SK-N-SH (cell line): ENCODE data around the gene IL1R2. TPM values are rescaled to one million over a fixed set of nuclear protein-coding genes. Genes with fewer than 3 reads are reported as not detected.

ENCODE experiments used
- CTCF ChIA-PET: fragments of 300-600, 350-600 bp; formaldehyde crosslinking; extraction: SDS; loops from one replicate; lab custom pipeline; 2021; lab: Yijun Ruan, JAX
- POLR2A ChIA-PET: fragments of 350-600 bp; sonication (Branson Sonifier 250); formaldehyde crosslinking; extraction: SDS; loops from one replicate; lab custom pipeline; 2020; ENCODE audit warnings: antibody characterized with exemption, inconsistent platforms; lab: Yijun Ruan, JAX
- DNase-seq: peaks from one replicate; pipeline ENCODE4 v3.0.0; 2012
- H2AFZ ChIP-seq: fragments of 200-600 bp; sonication (generic); 2 replicates; pipeline ENCODE4 v1.8.1; 2016; ENCODE audit warnings: antibody characterized with exemption, mild to moderate bottlenecking, low read depth
- H3F3A ChIP-seq: fragments of 200-600 bp; sonication (generic); replicated peaks from 2 replicates; pipeline ENCODE3; 2016; ENCODE audit warnings: antibody characterized with exemption, mild to moderate bottlenecking; ENCODE audit not compliant: insufficient read depth
- H3K27ac ChIP-seq, 2 experiments: fragments of 200-500 bp in 1 of 2; fragments of 200-600 bp in 1 of 2; sonication (Bioruptor generic) in 1 of 2; sonication (generic), shearing (Covaris generic) in 1 of 2; 2 replicates each; pipeline versions ENCODE4 v1.5.1 to v1.6.1; 2014 to 2016; ENCODE audit warnings: low read depth in 2 of 2, inconsistent platforms in 1 of 2, low read length in 1 of 2, mild to moderate bottlenecking in 1 of 2, mixed read lengths in 1 of 2
- H3K27me3 ChIP-seq: fragments of 200-600 bp; sonication (generic), shearing (Covaris generic); 2 replicates; pipeline ENCODE4 v1.6.1; 2016; ENCODE audit warnings: mixed run types; ENCODE audit not compliant: insufficient read depth
- H3K36me3 ChIP-seq, 2 experiments: fragments of 200-500 bp in 1 of 2; fragments of 200-600 bp in 1 of 2; sonication (Bioruptor generic) in 1 of 2; sonication (generic) in 1 of 2; replicated peaks in 1 of 2; 2 replicates each; pipeline versions ENCODE3 to v1.5.1; 2014 to 2016; ENCODE audit warnings: low read length in 1 of 2, mild to moderate bottlenecking in 1 of 2; ENCODE audit not compliant: insufficient read depth in 2 of 2, control insufficient read depth in 1 of 2
- H3K4me1 ChIP-seq, 2 experiments: fragments of 200-500 bp in 1 of 2; fragments of 200-600 bp in 1 of 2; sonication (Bioruptor generic) in 1 of 2; sonication (generic), shearing (Covaris generic) in 1 of 2; 2 replicates each; pipeline versions ENCODE4 v1.5.1 to v1.6.1; 2014 to 2016; ENCODE audit warnings: low read depth in 1 of 2, low read length in 1 of 2, mixed run types in 1 of 2; ENCODE audit not compliant: insufficient read depth in 2 of 2, control insufficient read depth in 1 of 2
- H3K4me2 ChIP-seq: fragments of 200-600 bp; sonication (generic), shearing (Covaris generic); 2 replicates; pipeline ENCODE4 v1.6.1; 2017; ENCODE audit warnings: mixed run types
- H3K4me3 ChIP-seq, 2 experiments: fragments of 200-500 bp in 1 of 2; fragments of 200-600 bp in 1 of 2; sonication (Bioruptor generic) in 1 of 2; sonication (generic), shearing (Covaris generic) in 1 of 2; 2 replicates each; pipeline versions ENCODE4 v1.5.1 to v1.8.1; 2014 to 2016; ENCODE audit warnings: low read depth in 2 of 2, inconsistent platforms in 1 of 2, low read length in 1 of 2, mild to moderate bottlenecking in 1 of 2, mixed read lengths in 1 of 2, moderate library complexity in 1 of 2
- H3K79me2 ChIP-seq: fragments of 200-600 bp; sonication (generic); 2 replicates; pipeline ENCODE4 v1.8.1; 2017; ENCODE audit warnings: mild to moderate bottlenecking; ENCODE audit not compliant: insufficient read depth
- H3K9ac ChIP-seq: fragments of 200-600 bp; sonication (generic); 2 replicates; pipeline ENCODE4 v1.6.1; 2017; ENCODE audit warnings: mixed run types
- H3K9me2 ChIP-seq: fragments of 200-600 bp; sonication (generic); 2 replicates; pipeline ENCODE4 v1.6.1; 2017; ENCODE audit warnings: mixed run types
- H3K9me3 ChIP-seq: fragments of 200-600 bp; sonication (generic); 2 replicates; pipeline ENCODE4 v1.6.1; 2017; ENCODE audit warnings: mixed run types, mild to moderate bottlenecking, moderate library complexity
- H4K20me1 ChIP-seq: fragments of 200-600 bp; sonication (generic); 2 replicates; pipeline ENCODE4 v1.6.1; 2017; ENCODE audit warnings: mild to moderate bottlenecking, mixed run types; ENCODE audit not compliant: insufficient read depth
- ELF1 ChIP-seq: IDR thresholded peaks from 2 replicates; pipeline ENCODE4 v1.4.0; 2012
- EP300 ChIP-seq, 2 experiments: IDR thresholded peaks; 2 replicates each; pipeline versions ENCODE4 v1.4.0 to v1.6.1; 2012; ENCODE audit warnings: borderline replicate concordance in 1 of 2, low read depth in 1 of 2, low read length in 1 of 2
- EZH2phosphoT487 ChIP-seq: fragments of 200-600 bp; sonication (generic); IDR thresholded peaks from 2 replicates; pipeline ENCODE4 v1.6.1; 2017; ENCODE audit warnings: low read depth, mixed run types, mild to moderate bottlenecking, antibody characterized with exemption, moderate library complexity, borderline replicate concordance
- FOXJ3 ChIP-seq: sonication (generic); formaldehyde crosslinking; IDR thresholded peaks from 2 replicates; pipeline ENCODE4 v1.5.1; 2020; ENCODE audit warnings: mild to moderate bottlenecking, missing genetic modification reagents
- FOXM1 ChIP-seq: IDR thresholded peaks from 2 replicates; pipeline ENCODE4 v1.4.0; 2012; ENCODE audit warnings: low read depth, mild to moderate bottlenecking
- GABPA ChIP-seq: IDR thresholded peaks from 2 replicates; pipeline ENCODE4 v1.4.0; 2012; ENCODE audit warnings: low read depth, mild to moderate bottlenecking
- MEF2A ChIP-seq: IDR thresholded peaks from 2 replicates; pipeline ENCODE4 v1.4.0; 2012; ENCODE audit warnings: low read depth, borderline replicate concordance
- MXI1 ChIP-seq: IDR thresholded peaks from 2 replicates; pipeline ENCODE4 v1.6.1; 2012; ENCODE audit warnings: mild to moderate bottlenecking, low read depth, low read length, improper control_type of control experiment
- NFIC ChIP-seq: IDR thresholded peaks from 2 replicates; pipeline ENCODE4 v1.4.0; 2012; ENCODE audit warnings: borderline replicate concordance
- NRF1 ChIP-seq: IDR thresholded peaks from 2 replicates; pipeline ENCODE4 v1.6.1; 2012; ENCODE audit warnings: low read depth, mild to moderate bottlenecking, low read length
- POLR2AphosphoS5 ChIP-seq: IDR thresholded peaks from 2 replicates; pipeline ENCODE4 v1.6.1; 2012; ENCODE audit warnings: low read depth, low read length
- RAD21 ChIP-seq: IDR thresholded peaks from 2 replicates; pipeline ENCODE4 v1.6.1; 2012; ENCODE audit warnings: mild to moderate bottlenecking, low read length
- RCOR1 ChIP-seq: fragments of 150-350 bp; IDR thresholded peaks from 2 replicates; pipeline ENCODE4 v1.6.1; 2017; ENCODE audit warnings: antibody characterized with exemption, low read length
- RFX5 ChIP-seq: IDR thresholded peaks from 2 replicates; pipeline ENCODE4 v1.6.1; 2012; ENCODE audit warnings: mild to moderate bottlenecking, improper control_type of control experiment, low read length
- TAF1 ChIP-seq: IDR thresholded peaks from 2 replicates; pipeline ENCODE4 v1.6.1; 2012; ENCODE audit warnings: low read depth, mild to moderate bottlenecking, low read length, moderate library complexity, borderline replicate concordance
- TEAD4 ChIP-seq: IDR thresholded peaks from 2 replicates; pipeline ENCODE4 v1.4.0; 2012; ENCODE audit warnings: mild to moderate bottlenecking, borderline replicate concordance; ENCODE audit not compliant: insufficient read depth
- WGBS: methylation state at CpG from one replicate; pipeline ENCODE4 v1.1.6; 2017; ENCODE audit warnings: low lambda C conversion rate; 5-methylcytosine and 5-hydroxymethylcytosine counted together
- polyA plus RNA-seq, 3 experiments: library from polyadenylated mRNA; depleted of rRNA; stranded (reverse); fragments of >200 nt; gene quantifications; 2 replicates each; pipeline ENCODE4 v1.2.3, GENCODE V29; 2012
- TF ChIP-seq, protein P1 (sequence below): IDR thresholded peaks from 2 replicates; pipeline ENCODE4 v1.6.1; 2012; ENCODE audit warnings: mild to moderate bottlenecking, low read depth, low read length, moderate library complexity
- TF ChIP-seq, protein P2 (sequence below): fragments of 200-600 bp; sonication (generic); IDR thresholded peaks from 2 replicates; pipeline ENCODE4 v1.6.1; 2017; ENCODE audit warnings: antibody characterized with exemption, mild to moderate bottlenecking, moderate library complexity
- TF ChIP-seq, protein P3 (sequence below): IDR thresholded peaks from 2 replicates; pipeline ENCODE4 v1.4.0; 2012; ENCODE audit warnings: low read depth, borderline replicate concordance

IL1R2 gene
- polyA plus RNA-seq, 1 of the 3 experiments (the other 2 are of a cell fraction): 0.16 TPM

DNA sequence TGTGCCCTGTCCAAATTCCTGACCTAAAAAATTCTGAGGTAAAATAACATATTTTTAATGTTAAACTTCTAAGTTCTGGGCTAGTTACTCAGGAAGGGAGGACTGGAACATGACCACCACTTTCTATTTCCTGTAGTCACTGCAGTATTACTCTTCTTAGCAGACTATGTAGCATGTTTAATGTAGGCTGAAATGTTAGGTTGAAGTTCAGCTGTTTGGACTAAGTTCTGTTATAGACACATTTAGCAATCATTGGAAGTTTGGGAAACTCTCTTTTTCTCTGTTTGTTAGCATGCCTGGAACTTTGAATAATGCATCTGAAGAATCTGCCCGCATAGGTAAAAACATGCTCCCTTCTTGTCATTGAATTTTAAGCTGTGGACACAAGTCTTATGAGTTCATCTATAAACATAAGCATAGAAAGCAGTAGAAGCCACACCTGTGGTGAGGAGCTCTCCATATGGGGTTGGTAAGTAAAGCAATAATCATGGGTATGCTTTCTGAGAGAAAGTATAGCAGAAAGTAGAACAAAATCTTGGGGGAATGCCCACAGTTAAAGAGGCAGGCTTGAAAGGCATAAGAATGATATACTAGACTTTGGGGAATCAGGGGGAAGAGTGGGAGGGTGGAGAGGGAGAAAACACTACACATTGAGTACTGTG, 52.6 kb downstream of the IL1R2 start:
- Histone ChIP-seq H3K27ac (no peak overlapping the region), H3K4me1 (no peaks in the 10 kb centered on the region), H3K79me2 (no peaks in the 10 kb centered on the region), H3K4me3 (no peak overlapping the region), H3F3A (no peaks in the 10 kb centered on the region), H3K27me3 (no peaks in the 10 kb centered on the region), H3K36me3 (no peaks in the 10 kb centered on the region), H3K9me2 (no peaks in the 10 kb centered on the region), H3K9ac (no peak overlapping the region), H3K4me2 (no peak overlapping the region), H3K9me3 (no peaks in the 10 kb centered on the region), H4K20me1 (no peaks in the 10 kb centered on the region), H2AFZ (no peak overlapping the region)
- CTCF ChIA-PET: interaction anchor here (1.2 to 1.9 kb wide), 2 partner anchors 11 to 24 kb away, joined by 3 to 8 read pairs; no protein-coding TSS in a partner anchor
- no peak for DNase-seq
- POLR2A ChIA-PET: no interaction called here
- 43% methylated on average over 1 of the region's 1 CpG for WGBS
- TF ChIP-seq TAF1: no peak
- no peak for TF ChIP-seq FOXM1
- no peak for TF ChIP-seq NFIC
- TF ChIP-seq MEF2A: no peak
- TF ChIP-seq RFX5: no peak
- no peak for TF ChIP-seq ELF1
- no peak for TF ChIP-seq EZH2phosphoT487
- TF ChIP-seq EP300 (IDR thresholded peaks at IDR 0.05; ENCODE audit: borderline replicate concordance in 1 of 2, low read depth in 1 of 2, low read length in 1 of 2): no peak
- no peak for TF ChIP-seq GABPA
- TF ChIP-seq MXI1: no peak
- no peak for TF ChIP-seq POLR2AphosphoS5
- no peak for TF ChIP-seq TEAD4
- TF ChIP-seq RCOR1: no peak
- TF ChIP-seq, protein P1, sequence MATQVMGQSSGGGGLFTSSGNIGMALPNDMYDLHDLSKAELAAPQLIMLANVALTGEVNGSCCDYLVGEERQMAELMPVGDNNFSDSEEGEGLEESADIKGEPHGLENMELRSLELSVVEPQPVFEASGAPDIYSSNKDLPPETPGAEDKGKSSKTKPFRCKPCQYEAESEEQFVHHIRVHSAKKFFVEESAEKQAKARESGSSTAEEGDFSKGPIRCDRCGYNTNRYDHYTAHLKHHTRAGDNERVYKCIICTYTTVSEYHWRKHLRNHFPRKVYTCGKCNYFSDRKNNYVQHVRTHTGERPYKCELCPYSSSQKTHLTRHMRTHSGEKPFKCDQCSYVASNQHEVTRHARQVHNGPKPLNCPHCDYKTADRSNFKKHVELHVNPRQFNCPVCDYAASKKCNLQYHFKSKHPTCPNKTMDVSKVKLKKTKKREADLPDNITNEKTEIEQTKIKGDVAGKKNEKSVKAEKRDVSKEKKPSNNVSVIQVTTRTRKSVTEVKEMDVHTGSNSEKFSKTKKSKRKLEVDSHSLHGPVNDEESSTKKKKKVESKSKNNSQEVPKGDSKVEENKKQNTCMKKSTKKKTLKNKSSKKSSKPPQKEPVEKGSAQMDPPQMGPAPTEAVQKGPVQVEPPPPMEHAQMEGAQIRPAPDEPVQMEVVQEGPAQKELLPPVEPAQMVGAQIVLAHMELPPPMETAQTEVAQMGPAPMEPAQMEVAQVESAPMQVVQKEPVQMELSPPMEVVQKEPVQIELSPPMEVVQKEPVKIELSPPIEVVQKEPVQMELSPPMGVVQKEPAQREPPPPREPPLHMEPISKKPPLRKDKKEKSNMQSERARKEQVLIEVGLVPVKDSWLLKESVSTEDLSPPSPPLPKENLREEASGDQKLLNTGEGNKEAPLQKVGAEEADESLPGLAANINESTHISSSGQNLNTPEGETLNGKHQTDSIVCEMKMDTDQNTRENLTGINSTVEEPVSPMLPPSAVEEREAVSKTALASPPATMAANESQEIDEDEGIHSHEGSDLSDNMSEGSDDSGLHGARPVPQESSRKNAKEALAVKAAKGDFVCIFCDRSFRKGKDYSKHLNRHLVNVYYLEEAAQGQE: no peak

DNA sequence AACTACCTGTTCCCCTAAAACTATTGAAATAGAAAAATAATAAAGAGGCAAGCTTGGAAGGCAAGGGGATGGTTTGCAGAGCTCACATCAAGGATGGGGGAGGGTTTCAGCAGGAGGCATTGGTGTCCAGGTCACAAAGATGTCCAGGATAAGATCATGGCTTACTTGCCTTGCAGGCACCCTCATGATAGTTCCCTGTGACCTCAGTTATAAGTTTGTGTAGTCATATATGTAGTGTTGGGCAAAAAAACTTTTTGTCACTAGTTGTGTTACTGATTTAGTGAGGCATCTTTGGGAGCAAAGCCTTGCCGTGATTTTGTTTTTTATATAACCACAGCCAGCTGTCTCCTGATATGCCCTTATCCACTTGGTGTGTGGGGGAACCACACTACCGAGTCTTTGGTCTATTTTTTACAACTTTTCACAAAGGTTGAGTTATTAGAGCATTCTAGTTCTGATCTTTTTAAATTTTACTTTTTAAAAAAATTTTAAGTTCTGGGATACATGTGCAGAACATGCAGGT, 53.3 kb downstream of the IL1R2 start:
- Histone ChIP-seq H3K4me3 (no peak overlapping the region), H2AFZ (no peak overlapping the region), H3K9ac (no peak overlapping the region), H3K4me2 (no peak overlapping the region), H3K27me3 (no peaks in the 10 kb centered on the region), H3K79me2 (no peaks in the 10 kb centered on the region), H3K9me3 (no peaks in the 10 kb centered on the region), H3K9me2 (no peaks in the 10 kb centered on the region), H3F3A (peaks cover 3% of the 10 kb centered on the region), H3K27ac (no peak overlapping the region), H3K4me1 (no peaks in the 10 kb centered on the region), H4K20me1 (no peaks in the 10 kb centered on the region)
- POLR2A ChIA-PET: no interaction called here
- CTCF ChIA-PET: interaction anchor here (1.2 to 1.9 kb wide), 2 partner anchors 12 to 25 kb away, joined by 3 to 8 read pairs; no protein-coding TSS in a partner anchor
- no peak for TF ChIP-seq FOXJ3 (CRISPR knock-in tag)
- TF ChIP-seq, protein P2, sequence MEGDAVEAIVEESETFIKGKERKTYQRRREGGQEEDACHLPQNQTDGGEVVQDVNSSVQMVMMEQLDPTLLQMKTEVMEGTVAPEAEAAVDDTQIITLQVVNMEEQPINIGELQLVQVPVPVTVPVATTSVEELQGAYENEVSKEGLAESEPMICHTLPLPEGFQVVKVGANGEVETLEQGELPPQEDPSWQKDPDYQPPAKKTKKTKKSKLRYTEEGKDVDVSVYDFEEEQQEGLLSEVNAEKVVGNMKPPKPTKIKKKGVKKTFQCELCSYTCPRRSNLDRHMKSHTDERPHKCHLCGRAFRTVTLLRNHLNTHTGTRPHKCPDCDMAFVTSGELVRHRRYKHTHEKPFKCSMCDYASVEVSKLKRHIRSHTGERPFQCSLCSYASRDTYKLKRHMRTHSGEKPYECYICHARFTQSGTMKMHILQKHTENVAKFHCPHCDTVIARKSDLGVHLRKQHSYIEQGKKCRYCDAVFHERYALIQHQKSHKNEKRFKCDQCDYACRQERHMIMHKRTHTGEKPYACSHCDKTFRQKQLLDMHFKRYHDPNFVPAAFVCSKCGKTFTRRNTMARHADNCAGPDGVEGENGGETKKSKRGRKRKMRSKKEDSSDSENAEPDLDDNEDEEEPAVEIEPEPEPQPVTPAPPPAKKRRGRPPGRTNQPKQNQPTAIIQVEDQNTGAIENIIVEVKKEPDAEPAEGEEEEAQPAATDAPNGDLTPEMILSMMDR: no peak
- TF ChIP-seq, protein P3, sequence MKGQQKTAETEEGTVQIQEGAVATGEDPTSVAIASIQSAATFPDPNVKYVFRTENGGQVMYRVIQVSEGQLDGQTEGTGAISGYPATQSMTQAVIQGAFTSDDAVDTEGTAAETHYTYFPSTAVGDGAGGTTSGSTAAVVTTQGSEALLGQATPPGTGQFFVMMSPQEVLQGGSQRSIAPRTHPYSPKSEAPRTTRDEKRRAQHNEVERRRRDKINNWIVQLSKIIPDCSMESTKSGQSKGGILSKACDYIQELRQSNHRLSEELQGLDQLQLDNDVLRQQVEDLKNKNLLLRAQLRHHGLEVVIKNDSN: no peak
- TF ChIP-seq RAD21: no peak
- no peak for TF ChIP-seq MEF2A
- no peak for TF ChIP-seq NRF1
- TF ChIP-seq TEAD4: no peak
- TF ChIP-seq, all 33 proteins: peak for 0
- no peaks in the 10 kb centered on the region for H3K36me3 ChIP-seq
- WGBS: 63% methylated on average over 2 of the region's 2 CpGs
- no peak for DNase-seq
